GM12878 (cell line): ENCODE results near the gene SEMA4C.

Experiments used
- PML ChIP-seq: IDR thresholded peaks from 2 replicates; pipeline ENCODE4 v1.6.1; 2012; ENCODE audit warnings: low read length, inconsistent platforms
- TF ChIP-seq, protein P1 (sequence below), 3 experiments: IDR thresholded peaks in 2 of 3; conservative IDR thresholded peaks in 1 of 3; 2 replicates each; pipeline ENCODE4 v1.5.1; 2011; ENCODE audit warnings: low read depth in 3 of 3, low read length in 3 of 3, mild to moderate bottlenecking in 3 of 3, control low read depth in 2 of 3, moderate library complexity in 2 of 3, inconsistent platforms in 1 of 3, mixed read lengths in 1 of 3; ENCODE audit not compliant: control insufficient read depth in 2 of 3, insufficient read depth in 1 of 3; ENCODE audit errors: extremely low read depth in 1 of 3

DNA sequence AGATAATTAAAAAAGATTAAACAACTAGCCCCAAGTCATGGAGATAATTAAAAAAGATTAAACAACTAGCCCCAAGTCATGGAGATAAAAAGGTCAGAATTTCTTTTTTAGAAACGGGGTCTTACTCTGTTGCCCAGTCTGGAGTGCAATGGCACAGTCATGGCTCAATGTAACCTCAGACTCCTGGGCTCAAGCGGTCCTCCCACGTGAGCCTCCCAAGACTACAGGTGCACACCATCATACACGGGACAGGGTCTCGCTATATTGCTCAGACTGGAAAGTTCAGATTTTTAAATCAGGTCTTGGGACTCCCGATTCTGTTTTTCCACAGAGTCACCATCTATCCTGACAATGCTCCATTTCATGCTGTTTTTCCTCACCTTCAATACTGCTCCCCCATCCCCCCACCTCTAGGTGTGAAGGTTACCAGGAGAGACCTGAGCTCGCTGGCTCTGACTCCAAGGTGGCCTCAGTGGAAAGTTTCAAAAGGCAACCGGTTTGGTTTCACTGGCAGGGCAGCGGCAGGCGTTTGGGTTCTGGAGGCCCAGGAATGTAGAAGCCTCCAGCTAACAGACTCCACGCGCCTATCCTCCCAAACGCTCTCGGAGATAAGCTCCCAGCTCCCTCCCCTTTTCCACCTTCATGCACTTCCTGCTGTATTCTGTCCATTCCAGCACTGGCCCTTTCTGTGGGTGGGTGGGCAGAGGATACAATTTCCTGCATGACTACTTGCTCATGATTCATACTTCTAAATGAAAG is 2.9 kb upstream of the SEMA4C start:
- no peak for TF ChIP-seq PML
- TF ChIP-seq, protein P1, sequence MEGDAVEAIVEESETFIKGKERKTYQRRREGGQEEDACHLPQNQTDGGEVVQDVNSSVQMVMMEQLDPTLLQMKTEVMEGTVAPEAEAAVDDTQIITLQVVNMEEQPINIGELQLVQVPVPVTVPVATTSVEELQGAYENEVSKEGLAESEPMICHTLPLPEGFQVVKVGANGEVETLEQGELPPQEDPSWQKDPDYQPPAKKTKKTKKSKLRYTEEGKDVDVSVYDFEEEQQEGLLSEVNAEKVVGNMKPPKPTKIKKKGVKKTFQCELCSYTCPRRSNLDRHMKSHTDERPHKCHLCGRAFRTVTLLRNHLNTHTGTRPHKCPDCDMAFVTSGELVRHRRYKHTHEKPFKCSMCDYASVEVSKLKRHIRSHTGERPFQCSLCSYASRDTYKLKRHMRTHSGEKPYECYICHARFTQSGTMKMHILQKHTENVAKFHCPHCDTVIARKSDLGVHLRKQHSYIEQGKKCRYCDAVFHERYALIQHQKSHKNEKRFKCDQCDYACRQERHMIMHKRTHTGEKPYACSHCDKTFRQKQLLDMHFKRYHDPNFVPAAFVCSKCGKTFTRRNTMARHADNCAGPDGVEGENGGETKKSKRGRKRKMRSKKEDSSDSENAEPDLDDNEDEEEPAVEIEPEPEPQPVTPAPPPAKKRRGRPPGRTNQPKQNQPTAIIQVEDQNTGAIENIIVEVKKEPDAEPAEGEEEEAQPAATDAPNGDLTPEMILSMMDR (IDR thresholded peaks at IDR 0.05 in 2 of 3, conservative IDR thresholded peaks at IDR 0.05 in 1 of 3; ENCODE audit: control insufficient read depth in 2 of 3, extremely low read depth in 1 of 3, insufficient read depth in 1 of 3, low read depth in 3 of 3, low read length in 3 of 3) = no peak
